ENCODE measurements around the gene DES.

DES gene

DNA sequence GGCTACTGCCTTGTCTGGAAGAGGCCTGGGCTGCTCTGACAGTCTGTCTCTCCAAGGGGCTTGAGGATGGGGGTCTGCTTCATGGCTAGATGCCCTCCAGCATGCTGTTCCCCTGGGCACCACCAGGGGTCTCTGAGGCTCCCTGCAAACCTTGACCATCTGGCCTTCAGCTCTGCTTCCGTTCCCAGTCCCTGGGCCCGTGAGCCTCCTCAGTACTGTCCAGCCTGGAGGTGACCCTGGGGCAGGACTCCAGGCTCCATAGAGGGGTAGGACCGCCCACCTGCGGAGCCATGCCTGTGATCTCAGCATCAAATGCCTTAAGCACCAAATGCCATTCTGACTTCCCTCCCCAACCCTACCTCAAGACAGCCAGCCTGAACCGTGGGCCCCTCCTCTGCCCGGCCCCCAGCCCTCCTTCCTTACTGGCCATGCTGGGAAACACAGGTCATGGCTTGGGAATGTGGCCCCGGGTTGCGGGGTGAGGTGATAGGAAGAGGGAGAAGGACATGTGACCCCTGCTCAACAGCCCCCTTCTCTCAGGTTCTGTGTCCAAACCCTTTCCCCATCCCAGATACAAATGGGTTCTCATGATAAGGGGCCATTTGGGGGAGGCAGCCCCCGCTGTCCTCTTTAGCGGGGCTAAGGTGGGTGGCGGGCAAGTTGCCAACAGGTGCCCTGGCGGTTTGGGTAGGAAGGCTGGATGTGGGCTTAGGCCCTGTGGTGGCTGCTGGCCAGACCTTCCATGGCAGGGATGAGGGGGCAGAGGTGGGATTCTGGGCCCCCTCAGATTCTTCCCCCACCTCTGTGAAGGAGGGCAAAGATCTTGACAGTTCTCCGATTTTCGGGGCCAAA lies 41.5 kb downstream of the DES start:
- DNase-seq: no peak

DNA sequence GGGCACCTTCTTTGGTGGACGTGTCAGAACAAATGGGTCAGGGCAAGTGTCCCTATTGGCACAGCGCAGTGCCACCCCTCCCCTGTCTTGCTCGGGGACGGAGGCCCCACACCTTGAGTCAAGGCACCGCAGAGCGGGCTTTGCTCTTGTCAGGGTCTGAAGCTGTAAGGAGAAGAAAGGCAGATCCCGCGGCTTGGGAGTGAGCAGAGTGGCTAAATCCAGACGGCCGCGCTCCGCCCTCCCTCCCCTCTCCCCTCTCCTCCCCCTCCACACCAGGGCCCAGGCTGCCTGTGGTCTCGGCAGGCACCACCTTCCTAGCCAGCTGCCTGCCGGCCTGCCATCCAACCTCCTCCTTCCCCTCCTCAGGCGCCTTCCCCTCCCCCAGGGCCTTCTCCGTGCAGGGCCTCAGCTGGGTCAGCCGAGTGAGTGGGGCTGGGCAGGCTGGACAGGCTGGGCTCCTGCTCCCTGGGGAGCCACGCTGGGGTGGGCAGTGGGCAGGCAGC lies 42.3 kb downstream of the DES start:
- no peak for DNase-seq

DNA sequence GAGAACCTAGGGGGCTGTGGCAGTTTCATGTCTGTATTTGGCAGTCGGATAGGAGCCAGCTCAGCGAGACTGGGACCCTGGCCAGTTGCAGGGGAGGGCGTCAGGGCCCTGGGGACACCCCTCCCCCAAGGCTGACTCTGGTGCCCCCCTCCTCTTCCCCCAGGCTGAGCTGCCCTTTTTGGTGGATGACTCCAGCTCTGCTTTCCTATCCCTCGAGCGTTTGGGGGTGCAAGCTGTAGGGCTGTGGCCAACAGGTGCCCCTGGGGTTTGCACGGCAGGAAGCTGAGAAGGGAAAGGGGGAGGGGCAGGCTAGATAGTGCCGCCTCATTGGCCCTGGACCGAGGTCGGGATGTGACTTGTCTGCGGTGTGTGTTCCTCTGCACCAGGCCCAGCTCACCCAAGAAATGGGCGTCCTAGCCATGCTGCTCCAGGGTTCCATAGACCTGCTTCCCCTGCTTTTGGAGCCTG lies 42.9 kb downstream of the DES start:
- DNase-seq: no peak

DNA sequence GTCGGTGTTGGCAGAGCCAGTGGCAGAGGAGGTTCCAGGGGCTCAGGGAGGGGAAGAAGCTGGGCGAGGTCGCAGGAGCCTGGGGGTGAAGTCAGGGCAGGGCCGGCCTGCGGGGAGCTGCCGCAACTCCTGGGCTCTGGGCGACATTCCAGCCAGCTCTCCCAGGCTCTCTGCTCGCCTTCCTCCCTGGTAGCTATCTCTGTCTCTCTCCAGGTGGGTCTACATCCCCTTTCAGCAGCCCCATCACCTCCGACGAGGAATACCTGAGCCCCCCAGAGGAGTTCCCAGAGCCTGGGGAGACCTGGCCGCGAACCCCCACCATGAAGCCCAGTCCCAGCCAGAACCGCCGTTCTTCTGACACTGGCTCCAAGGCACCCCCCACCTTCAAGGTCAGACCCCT lies 43.5 kb downstream of the DES start:
- DNase-seq: no peak

DNA sequence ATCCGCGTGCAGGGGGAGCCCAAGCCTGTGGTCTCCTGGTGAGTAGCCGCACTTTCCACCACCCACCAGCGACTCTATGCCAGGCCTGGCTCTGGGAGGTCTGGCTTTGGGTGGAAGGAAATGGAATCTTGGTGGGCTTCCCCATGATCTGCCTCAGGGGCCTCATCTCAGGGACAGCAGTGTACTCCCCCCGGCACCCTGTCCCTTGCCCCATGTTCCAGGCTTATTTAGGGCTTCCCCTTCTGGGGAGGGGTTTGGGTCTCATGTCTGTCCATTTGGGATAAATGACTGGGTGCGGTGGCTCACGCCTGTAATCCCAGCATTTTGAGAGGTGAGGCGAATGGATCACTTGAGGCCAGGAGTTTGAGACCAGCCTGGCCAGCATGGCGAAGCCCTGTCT lies 44.2 kb downstream of the DES start:
- DNase-seq: no peak

DNA sequence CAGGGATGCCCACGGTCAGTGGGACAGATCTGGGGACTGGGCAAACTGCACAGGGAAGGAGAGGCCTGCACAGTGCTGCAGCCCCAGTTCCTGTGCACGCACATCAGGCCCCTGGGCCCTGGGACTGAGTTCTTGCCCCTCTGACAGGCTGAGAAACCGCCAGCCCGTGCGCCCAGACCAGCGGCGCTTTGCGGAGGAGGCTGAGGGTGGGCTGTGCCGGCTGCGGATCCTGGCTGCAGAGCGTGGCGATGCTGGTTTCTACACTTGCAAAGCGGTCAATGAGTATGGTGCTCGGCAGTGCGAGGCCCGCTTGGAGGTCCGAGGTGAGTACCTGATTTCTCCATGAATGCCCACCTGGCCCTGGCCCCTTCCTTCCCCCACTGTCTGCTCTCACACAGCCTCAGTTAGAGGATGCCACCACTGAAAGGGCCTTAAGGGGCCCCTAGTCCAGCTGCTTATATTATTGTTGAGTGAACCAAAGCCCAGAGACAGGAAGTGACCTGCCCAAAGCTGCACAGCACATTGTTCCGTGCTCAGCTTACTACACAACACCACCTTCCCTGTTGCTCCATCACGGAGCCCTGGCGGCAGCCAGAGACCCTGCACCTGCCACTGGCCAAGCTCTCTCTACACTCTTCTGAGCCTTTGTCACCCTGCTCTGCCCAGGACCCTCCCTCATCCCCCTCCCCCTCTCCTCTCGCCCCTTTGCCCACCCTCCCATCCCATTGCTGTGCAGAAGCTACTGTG lies 46.3 kb downstream of the DES start:
- DNase-seq: no peak

DNA sequence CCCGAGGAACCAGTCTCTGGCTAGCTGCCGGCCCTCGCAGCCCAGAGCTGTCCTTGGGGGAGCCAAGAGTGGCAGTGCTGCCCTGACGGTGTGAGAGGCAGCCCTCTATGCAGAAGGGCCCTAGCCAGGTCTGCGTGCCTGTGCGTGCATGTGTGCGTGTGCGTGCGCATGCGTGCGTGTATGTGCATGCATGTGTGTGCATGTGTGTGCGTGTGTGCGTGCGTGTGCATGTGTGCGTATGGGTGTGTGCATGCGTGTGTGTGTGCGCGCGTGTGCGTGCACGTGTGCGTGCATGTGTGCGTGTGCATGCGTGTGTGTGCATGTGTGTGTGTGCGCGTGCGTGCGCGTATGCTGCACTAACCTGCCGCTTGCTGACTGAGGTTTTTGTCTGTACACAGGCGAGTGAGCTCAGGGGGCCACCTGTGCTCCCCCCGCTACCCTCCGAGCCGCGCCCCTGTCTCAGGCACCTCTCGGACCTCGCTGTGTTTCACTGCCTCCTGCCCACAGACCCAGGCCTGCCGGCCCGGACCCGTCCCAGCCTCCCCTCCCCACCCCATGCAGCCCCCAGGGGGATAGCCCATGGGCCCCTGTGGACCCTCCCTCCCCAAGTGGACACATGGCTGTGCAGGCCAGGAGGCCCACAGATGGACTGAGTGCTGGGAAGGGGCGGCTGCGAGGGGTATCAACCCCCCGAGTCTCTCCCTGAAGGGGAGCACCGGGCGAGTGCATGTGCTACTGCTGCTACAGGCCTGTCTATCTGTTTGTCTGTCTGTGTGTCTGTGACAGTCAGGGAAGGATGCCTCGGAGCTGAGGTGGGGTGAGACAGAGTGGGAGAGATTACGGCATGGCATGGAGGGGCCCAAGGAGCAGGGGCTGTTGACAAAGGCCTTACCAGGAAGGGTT lies 47.7 kb downstream of the DES start:
- no peak for DNase-seq

DNA sequence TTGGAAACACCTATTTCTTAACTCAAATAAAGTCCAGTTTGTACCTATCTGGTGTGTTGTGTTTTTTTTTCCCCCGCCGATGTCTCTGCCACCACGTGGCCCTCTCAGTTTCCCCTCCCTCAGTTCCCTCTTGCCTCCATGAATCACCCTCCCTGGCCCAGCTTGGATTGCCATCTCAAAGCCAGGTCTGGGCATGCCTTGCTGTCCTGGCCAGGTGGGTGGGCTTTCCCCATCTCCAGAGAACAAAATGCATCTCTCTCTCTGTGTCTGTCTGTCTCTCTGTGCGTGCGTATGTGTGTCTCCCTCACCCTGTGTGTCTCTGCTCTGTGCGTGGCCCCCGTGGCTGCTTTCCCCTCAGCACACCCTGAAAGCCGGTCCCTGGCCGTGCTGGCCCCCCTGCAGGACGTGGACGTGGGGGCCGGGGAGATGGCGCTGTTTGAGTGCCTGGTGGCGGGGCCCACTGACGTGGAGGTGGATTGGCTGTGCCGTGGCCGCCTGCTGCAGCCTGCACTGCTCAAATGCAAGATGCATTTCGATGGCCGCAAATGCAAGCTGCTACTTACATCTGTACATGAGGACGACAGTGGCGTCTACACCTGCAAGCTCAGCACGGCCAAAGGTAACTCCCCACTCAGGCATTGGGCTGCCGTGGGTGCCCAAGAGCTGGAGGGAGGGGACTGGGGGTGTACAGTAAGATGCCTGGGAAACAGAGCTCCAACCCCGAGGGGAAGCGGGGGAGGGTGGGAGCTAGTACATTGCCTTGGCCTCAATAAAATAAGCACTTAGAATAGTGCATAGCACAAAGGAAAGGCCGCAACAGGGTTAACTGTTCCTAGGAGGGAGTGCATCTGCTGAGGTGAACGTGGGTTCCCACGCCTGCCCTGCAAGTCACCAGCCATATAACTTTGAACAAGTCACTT lies 48.9 kb downstream of the DES start:
- DNase-seq: no peak

DNA sequence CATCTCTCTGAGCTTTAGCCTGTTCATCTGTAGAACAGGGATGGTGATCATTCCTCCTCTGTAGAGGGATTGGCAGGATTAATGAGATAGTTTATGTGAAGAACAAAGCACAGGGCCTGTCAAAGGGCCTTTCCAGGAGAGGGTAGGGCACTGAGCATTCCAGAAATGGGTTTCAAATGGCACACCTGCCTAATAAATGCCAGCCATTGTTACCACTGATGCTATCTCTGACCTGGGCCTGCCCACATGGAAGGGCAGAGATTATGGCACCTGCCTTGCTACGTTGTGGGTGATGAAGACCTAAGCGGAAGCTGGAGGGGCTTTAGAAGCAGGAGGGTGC lies 49.5 kb downstream of the DES start:
- DNase-seq: no peak

DNA sequence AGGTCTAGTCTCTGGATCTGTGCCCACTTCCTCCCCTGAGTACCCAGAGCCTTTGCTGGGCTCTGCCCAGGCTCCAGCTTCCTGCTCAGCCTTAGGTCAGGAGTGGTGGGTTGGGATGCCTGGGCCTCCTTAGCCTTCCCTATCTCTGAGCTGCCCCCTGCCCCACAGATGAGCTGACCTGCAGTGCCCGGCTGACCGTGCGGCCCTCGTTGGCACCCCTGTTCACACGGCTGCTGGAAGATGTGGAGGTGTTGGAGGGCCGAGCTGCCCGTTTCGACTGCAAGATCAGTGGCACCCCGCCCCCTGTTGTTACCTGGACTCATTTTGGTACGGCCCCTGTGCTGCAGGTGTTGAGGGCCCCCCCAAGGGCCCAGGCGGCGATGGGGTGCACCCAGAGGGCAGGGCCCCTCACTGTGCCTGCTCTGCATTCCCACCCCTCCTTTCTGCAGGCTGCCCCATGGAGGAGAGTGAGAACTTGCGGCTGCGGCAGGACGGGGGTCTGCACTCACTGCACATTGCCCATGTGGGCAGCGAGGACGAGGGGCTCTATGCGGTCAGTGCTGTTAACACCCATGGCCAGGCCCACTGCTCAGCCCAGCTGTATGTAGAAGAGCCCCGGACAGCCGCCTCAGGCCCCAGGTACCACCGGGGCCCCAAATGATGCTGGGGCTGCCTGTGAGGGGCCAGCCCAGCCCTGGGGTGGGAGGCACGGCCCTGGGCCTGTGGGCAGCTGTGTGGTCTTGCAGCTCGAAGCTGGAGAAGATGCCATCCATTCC lies 50.4 kb downstream of the DES start:
- DNase-seq: no peak

DNA sequence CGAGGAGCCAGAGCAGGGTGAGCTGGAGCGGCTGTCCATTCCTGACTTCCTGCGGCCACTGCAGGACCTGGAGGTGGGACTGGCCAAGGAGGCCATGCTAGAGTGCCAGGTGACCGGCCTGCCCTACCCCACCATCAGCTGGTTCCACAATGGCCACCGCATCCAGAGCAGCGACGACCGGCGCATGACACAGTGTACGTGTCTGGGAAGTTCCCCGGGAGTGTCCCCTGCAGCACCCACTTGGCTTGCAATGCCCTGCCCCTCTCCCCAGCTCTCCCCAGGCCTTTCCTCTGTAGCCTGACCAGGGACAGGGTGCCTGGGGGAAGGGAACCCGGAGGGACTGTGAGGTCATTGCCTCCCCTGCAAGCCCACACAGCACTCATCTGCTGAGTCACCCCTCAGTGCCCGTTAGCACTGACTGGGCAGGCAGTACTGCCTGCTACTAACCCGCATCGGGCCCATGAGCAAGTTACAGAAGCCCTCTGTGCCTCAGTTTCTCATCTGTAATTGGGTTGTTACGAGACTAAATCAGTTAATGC lies 51.1 kb downstream of the DES start:
- DNase-seq: no peak

DNA sequence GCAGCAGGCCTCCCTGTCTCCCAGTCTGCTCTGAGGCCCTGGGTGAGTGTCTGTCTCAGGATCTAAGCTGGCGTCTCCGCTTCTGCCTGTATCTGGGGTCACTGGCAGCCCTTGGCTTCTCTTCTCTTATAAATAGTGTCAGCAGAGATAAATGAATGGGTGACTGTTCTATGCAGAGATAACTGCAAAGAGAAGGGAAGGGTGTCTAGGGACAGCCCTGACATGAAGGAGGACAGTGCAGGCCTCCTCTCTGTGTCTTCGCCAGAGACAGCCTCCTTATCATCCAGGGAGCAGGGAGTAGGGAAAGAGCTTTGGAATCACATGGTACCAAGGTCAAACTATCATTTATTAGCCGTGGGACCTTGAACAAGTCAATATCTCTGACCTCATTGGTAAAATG lies 52.3 kb downstream of the DES start:
- DNase-seq: no peak

DNA sequence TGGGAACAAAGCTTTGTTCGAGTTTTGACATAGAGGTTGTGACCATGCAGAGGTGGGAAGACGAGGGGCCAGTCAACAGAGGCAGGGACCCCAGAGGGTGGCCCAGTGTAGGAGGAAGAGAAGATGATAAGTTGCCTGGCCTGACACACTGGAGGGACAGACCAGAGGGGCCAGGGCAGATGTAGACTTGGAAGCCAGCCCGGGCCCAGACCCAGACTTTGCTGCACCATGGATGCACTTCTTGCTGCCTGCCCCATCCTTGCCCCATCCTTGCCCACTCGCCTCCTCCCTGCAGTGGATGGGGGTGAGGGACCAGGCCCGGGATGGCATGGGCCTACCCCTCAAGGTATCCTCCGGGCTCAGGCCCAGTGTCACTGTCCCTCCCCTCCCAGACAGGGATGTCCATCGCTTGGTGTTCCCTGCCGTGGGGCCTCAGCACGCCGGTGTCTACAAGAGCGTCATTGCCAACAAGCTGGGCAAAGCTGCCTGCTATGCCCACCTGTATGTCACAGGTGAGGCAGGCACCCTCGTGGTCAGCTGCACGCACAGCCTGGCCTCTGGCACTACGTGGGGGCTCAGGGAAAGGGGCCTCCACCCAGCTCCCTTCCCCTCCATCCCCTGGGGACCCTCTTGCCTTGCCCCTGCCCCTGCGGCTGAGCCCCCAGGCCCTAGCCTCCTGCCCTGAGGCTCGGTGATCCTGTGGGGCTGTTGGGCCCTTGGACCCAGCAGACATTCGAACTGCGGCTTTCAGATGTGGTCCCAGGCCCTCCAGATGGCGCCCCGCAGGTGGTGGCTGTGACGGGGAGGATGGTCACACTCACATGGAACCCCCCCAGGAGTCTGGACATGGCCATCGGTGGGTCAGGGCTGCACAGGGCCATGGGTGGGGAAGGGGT lies 53.5 kb downstream of the DES start:
- no peak for DNase-seq

DNA sequence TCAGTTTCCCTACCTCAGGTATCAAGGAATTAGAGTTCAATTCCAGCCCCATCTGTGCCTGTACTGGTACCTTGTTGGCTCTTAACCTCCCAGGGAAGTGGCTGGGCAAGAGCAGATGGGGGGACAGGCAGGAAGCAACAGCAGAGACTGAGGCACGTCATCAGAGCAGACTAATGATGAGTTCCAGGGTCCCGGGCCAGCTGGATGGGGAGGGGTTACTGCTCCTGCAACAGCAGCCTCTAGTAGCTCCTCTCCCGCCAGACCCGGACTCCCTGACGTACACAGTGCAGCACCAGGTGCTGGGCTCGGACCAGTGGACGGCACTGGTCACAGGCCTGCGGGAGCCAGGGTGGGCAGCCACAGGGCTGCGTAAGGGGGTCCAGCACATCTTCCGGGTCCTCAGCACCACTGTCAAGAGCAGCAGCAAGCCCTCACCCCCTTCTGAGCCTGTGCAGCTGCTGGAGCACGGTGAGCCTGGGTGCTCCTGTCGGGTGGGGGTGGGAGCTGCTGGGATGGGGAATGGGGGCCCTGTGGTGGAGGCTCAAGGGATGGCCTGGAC lies 54.5 kb downstream of the DES start:
- DNase-seq: no peak

DNA sequence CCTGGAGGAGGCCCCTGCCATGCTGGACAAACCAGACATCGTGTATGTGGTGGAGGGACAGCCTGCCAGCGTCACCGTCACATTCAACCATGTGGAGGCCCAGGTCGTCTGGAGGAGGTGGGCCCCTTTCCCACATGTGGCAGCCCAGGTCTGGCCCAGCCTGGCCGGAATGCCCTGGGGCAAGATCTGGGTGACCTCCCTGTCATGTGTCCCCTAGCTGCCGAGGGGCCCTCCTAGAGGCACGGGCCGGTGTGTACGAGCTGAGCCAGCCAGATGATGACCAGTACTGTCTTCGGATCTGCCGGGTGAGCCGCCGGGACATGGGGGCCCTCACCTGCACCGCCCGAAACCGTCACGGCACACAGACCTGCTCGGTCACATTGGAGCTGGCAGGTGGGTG lies 55.3 kb downstream of the DES start:
- no peak for DNase-seq

DNA sequence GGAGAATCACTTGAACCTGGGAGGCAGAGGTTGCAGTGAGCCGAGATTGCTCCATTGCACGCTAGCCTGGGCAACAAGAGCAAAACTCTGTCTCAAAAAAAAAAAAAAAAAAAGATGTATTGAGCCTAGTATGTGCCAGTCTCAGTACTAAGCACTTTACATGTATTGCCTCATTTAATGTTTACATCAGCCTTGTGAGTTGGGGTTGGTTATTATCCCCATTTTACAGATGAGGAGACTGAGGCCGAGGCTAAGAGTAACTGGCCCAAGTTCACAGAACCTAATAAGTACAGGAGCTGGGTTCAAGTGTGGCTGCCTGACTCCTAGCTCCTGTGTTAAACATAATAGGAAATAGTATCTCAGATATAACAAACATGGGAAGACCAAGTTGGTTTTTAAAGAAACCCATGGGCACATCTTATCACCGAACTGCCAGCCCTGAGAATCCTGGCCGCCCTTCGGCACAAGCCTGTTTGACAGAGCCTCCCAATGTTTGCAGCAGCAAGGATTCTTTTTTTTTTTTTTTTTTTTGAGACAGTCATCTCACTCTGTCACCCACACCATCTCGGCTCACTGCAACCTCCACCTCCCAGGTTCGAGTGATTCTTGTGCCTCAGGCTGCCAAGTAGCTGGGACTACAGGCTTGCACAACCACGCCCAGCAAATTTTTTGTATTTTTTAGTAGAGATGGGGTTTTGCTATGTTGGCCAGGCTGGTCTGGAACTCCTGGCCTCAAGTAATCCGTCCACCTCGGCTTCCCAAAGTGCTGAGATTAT lies 56.3 kb downstream of the DES start:
- DNase-seq: no peak

DNA sequence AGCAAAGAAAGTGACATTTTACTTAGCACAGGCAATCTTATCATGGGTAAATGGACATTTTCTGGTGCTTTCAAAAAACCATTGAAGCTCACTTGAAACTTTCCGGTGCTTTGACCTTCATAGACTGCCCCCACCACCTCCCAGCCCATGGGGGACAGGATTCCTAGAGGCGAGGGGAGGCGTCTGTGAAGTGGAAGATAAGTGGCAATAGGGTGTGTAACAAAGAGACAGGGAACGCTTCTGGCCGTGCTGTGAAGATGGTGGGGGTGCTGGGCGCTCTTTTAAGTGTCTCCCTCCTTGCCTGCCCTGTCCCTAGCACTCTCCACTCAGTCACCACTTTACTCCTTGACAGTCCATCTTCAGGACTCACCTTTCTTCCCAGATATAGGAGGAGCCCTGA lies 57.1 kb downstream of the DES start:
- no peak for DNase-seq

Data from SIG-M5 (cell line).